GM18868 (cell line): ENCODE measurements around the gene TBC1D24.
A peak's percentile ranks its signal among the peaks of the same experiment; 100 is the strongest.

Experiments
- ATAC-seq: cut with Tn5 transposase; IDR thresholded peaks from one replicate; pipeline ENCODE4 v1.9.1; 2021; ENCODE audit warnings: mild to moderate bottlenecking, moderate library complexity; ENCODE audit not compliant: unreplicated experiment

Gene TBC1D24

DNA sequence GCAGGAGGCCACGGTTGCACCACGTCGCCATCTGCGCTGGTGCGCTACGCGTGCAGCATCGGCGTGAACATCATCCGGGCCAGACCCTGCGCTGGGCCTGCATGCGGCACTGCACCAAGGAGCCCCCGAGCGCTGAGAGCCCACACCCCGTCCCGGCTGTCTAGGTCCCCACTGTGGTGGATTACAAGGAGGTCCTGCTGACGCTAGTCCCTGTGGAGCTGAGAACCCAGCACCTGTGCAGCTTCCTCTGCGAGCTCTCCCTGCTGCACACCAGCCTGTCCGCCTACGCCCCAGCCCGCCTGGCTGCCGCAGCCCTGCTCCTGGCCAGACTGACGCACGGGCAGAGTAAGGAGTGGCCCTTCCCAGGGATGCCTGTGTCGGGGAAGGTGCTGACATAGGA lies 25.8 kb upstream of the TBC1D24 start:
- ATAC-seq: no peak

DNA sequence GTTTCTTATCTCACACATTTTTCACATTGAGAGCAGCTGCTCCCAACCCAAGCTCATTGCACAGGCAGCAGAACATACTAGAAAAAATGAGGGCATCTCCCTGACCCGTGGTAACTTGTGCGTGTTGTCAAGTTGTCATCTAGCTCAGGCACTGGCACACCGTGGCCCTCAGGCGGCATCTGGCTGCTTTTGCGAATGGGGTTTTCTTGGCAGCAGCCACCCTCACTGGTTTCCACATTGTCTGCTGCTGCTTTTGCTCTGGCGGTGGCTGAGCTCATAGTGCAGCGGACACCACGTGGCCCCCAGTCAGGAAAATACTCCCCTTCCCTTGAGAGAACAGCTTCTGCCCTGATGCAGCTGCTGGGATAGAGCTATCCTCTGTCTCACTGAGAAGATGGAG lies 24.4 kb upstream of the TBC1D24 start:
- ATAC-seq: no peak

DNA sequence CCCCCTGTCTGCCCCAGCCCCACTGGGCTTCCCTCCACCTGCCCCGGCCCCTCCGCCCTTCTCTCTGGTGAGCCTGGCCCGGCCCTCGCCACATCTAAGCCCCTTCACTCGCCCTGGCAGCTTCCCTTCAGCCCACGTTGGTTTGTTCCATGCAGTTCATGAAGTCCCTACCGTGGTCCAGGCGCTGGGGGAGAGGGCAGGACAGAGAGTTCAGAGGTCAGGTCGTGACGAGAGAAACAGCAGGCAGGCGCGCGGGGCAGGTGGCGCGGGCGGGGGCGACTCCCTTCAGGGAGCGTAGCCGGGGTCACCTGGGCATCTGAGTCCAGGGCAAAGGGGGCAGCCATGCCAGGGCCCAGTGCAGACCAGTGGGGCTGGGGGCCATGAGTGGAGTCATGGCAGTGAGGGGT lies 23.9 kb upstream of the TBC1D24 start:
- no peak for ATAC-seq

GRCh38 chr16:2451851-2452320 lies 23.0 kb upstream of the TBC1D24 start:
- ATAC-seq: no peak

DNA sequence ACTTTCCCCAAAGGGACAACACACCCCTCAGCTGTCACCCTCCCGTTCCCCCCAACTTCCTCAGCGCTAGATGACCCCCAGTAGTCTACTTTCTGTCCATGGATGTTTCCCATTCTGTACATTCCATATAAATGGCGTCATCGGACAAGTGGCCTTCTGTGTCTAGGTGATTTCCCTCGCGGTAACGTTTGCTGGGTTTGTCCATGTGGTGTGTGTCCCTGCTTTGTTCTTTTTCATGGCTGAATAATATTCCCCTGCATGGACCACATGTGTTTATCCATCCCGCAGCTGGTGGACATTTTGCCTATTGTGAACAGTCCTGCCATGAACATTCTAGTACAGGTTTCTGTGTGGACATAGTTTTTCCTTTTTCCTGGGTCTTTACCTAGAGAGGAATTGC lies 22.3 kb upstream of the TBC1D24 start:
- ATAC-seq: no peak

GRCh38 chr16:2455081-2455845 lies 19.7 kb upstream of the TBC1D24 start:
- ATAC-seq: no peak

DNA sequence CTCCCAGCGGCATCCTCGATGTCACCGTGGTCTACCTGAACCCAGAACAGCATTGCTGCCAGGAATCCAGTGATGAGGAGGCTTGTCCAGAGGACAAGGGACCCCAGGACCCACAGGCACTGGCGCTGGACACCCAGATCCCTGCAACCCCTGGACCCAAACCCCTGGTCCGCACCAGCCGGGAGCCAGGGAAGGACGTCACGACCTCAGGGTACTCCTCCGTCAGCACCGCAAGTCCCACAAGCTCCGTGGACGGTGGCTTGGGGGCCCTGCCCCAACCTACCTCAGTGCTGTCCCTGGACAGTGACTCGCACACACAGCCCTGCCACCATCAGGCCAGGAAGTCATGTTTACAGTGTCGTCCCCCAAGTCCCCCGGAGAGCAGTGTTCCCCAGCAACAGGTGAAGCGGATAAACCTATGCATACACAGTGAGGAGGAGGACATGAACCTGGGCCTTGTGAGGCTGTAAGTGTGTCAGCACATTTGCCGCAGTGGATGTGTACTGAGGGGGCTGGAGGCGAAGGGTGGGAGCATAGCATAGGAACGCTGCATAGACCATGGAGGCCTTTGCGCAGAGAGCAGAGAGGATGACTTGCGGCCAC lies 18.3 kb upstream of the TBC1D24 start:
- ATAC-seq: no peak

DNA sequence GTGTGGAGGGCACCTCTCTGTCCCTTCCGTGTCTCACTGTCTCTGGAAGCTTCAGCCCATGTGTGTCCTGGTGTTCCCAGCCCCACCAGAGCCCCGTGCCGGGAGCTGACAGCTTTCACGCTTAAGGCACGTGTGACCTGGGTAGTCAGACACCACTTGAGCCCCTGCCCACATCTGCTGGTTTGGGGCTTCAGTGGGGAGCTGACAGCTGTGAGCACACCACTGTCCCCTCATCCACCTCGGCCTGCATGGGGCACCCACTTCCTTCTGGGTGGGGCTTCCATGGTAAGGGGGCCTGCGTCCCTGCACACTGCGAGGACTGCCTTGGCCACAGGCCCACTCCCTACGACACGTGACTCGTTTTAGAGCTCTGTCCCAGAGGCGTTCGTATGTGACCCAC lies 17.7 kb upstream of the TBC1D24 start:
- ATAC-seq: no peak

DNA sequence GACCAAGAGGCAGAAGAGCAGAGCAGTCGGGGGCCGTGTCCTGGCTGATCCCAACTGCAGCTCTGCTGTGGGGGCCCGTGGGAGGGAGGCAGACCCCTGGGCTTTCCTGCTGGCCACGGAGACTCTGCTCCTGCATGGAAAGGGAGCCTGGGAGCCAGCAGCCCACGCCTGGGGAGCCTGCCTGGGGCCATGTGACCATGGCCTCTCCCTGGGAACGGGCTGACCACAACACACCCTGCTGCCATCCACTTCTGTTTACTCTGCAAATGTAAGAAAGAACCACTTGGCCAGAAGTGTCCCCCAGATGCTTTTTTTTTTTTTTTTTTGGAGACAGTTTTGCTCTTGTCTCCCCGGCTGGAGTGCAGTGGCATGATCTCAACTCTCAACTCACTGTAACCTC lies 17.0 kb upstream of the TBC1D24 start:
- ATAC-seq: no peak

DNA sequence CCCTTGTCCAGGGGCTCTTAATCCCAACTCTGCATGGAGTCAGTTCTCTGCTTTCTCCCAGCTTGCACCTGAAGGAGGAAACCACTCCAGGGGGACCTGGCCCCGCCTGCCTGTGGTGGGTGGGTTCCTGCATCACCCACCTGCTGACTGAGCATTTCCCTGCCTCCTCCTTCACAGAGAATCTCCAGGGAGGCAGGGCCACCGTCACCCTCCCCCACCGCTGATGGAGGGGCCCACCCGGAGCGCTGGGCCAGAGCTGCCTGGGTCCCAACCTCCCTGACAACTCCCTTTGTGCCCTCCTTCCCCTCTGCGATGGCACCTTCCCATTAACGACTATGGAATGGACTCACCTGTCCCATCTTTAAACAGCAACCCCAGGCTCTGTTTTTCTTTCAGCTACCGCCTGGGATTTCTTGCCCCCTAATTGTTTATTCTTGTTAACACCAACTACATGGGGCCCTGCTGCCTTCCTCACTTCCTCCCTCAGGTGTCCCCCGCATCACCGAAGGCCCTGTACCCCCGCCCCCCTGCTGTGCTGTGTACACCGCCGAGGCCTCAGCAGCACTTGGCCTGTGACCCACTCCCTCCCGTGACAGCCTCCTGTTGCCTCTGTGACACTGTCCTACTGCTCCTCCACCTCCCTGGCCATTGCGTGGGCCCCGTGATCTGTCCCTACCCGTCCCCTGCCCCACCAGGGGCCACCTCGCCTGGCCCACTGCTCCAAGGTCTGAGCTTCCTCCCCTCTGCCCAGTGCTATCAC lies 15.9 kb upstream of the TBC1D24 start:
- no peak for ATAC-seq

DNA sequence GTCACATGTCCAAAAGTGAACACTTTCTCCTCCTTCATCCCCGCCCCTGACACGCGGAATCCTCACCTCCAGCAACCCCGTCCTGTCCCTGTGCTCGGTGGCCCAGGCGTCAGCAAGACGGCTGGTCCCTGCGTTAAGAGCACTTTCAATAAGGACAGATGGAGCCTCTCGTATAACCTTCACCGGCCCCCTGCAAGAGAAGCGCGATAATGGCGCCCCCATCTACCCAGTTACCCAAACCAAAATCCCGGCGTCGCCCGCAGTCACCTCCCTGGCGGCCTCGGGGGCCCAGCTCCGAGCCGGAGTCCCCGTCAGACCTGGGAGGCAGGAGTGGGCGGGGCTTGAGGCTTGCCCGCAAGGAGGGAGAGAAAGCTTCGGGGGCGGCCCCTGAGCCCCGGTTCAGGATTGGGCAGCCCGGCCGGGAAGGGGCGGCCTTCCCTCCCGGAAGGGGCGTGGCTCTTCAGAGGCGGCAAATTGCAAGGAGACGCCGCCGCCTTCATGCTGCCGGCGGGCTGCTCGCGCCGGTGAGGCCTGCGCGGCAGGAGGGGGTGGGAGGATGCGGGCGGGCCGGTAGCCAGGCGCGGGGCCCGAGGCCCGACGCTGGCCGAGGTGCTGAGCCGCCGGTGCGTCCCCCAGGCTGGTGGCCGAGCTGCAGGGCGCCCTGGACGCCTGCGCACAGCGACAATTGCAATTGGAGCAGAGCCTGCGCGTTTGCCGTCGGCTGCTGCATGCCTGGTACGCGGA lies 15.1 kb upstream of the TBC1D24 start, which contains the start of gene TEDC2:
Gene TEDC2 (plus strand): TSS at position 463 of the 744 bp plus-strand sequence. CDS start 36 bp downstream, at position 499.
- peak; percentile 89 for ATAC-seq

GRCh38 chr16:2460391-2460713 lies 14.6 kb upstream of the TBC1D24 start:
- no peak for ATAC-seq

- ATAC-seq: no peak
Measured at GRCh38 chr16:2460916-2461315, 14.0 kb upstream of the TBC1D24 start.

GRCh38 chr16:2462031-2462866 lies 12.7 kb upstream of the TBC1D24 start:
- ATAC-seq: no peak

DNA sequence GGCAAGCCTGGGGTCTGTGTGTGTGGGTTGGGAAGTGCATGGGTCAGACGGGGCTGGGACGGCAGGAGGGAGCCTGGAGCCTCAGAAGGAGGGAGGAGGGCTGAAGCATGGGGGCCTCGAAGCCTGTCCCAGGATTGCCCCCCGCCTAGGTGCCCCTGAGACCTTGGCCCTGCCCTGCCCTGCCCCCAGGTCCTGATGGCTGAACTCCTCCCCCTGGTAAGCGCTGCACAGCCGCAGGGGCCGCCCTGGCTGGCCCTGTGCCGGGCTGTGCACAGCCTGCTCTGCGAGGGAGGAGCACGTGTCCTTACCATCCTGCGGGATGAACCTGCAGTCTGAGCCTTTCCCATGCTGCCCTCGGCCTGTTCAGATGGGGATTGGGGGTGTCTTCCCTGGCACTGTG lies 10.6 kb upstream of the TBC1D24 start:
- ATAC-seq: no peak

DNA sequence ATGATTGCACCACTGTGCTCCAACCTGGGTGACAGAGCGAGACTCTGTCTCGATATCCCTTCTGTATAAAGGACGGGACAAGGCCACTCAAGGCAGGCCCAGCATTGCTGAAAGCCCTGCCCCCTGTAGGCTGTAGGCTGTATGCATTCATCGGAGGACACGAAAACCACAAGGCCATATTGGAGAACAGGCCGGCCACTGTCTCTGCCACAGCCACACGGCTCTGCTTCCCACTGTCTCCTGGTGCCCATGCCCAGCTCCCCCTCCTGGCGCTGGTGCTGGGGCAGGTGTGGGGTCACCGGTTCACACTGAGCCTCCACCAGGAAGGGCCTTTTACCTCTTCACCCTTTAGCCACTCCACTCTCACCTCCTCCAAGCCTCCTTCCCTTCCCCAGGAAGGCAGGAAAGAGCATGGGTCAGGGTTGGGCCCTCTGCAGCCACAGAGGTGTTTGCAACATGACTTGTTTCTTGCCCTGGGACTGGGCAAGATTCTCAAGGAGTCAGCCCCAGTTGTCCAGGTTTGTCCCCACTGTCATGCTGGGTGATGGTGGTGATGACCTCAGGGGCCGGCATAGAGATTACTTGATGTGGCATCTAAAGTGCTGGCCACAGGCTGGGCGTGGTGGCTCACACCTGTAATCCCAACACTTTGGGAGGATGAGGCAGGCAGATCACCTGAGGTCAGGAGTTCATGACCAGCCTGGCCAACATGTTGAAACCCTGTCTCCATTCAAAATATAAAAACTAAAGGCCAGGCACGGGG lies 9.1 kb upstream of the TBC1D24 start:
- ATAC-seq: no peak

- ATAC-seq: no peak
Measured at GRCh38 chr16:2466667-2467527, 8.0 kb upstream of the TBC1D24 start.

GRCh38 chr16:2467528-2468232 lies 7.2 kb upstream of the TBC1D24 start:
- no peak for ATAC-seq
